Natural killer cell (primary cell): ENCODE data around the gene SULF2. TPM values are rescaled to one million over a fixed set of nuclear protein-coding genes. Genes with fewer than 3 reads are reported as not detected.

Experiments
- ATAC-seq, 3 donors: fragments of 150-1000 bp in 2 of 3; fragments of 200-7000 bp in 1 of 3; cut with Tn5 transposase; 1 replicate in 1 of 3; 2 replicates in 2 of 3; pipeline ENCODE4 v1.10.0; 2021; ENCODE audit warnings: mild to moderate bottlenecking in 2 of 3, moderate library complexity in 2 of 3
- DNase-seq, 2 donors: peaks; one replicate each; pipeline versions ENCODE4 v3.0.0 to v3.0.0-alpha.2; 2013 to 2021; ENCODE audit warnings: mixed read lengths in 1 of 2
- H3K27ac ChIP-seq: one replicate; pipeline ENCODE4 v1.5.1; 2013; ENCODE audit warnings: mild to moderate bottlenecking, low read length
- H3K27me3 ChIP-seq: one replicate; pipeline ENCODE4 v1.6.1; 2013; ENCODE audit warnings: low read length; ENCODE audit not compliant: control insufficient read depth, insufficient read depth
- H3K36me3 ChIP-seq: one replicate; pipeline ENCODE4 v1.6.1; 2013; ENCODE audit warnings: low read length; ENCODE audit not compliant: control insufficient read depth, insufficient read depth
- H3K4me1 ChIP-seq: one replicate; pipeline ENCODE4 v1.6.1; 2013; ENCODE audit warnings: low read length; ENCODE audit not compliant: control insufficient read depth, insufficient read depth
- H3K4me3 ChIP-seq: one replicate; pipeline ENCODE4 v1.5.1; 2013; ENCODE audit warnings: low read length
- H3K9me3 ChIP-seq: one replicate; pipeline ENCODE4 v1.6.1; 2013; ENCODE audit warnings: low read length; ENCODE audit not compliant: control insufficient read depth, insufficient read depth
- H3K27ac Mint-ChIP-seq, 2 donors: one replicate each; pipeline ENCODE4 v1.8.0; 2022; ENCODE audit warnings: mild to moderate bottlenecking in 2 of 2, mixed read lengths in 2 of 2, moderate library complexity in 1 of 2
- H3K27me3 Mint-ChIP-seq, 2 donors: one replicate each; pipeline ENCODE4 v1.8.0; 2022; ENCODE audit warnings: low read depth in 2 of 2, mixed read lengths in 2 of 2
- H3K36me3 Mint-ChIP-seq: one replicate; pipeline ENCODE4 v1.8.0; 2022; ENCODE audit warnings: mixed read lengths
- H3K4me1 Mint-ChIP-seq, 2 donors: one replicate each; pipeline ENCODE4 v1.8.0; 2022; ENCODE audit warnings: mixed read lengths in 2 of 2
- H3K4me3 Mint-ChIP-seq: one replicate; pipeline ENCODE4 v1.8.0; 2022; ENCODE audit warnings: mild to moderate bottlenecking, moderate library complexity, mixed read lengths
- H3K9me3 Mint-ChIP-seq, 2 donors: one replicate each; pipeline ENCODE4 v1.8.0; 2022; ENCODE audit warnings: mixed read lengths in 2 of 2
- CTCF ChIP-seq: fragments of 200-600 bp; IDR thresholded peaks from one replicate; pipeline ENCODE4 v1.8.0; 2022; ENCODE audit warnings: antibody characterized with exemption
- WGBS: methylation state at CpG from one replicate; pipeline ENCODE4 v1.1.7; 2013; ENCODE audit warnings: missing lambda C conversion rate; ENCODE audit not compliant: insufficient coverage; 5-methylcytosine and 5-hydroxymethylcytosine counted together
- intact Hi-C: fragments of 100-400 bp; cut with micrococcal nuclease; formaldehyde crosslinking; loops from one replicate; pipeline ENCODE4 v1.14.2; 2022
- total RNA-seq, 4 donors: library from RNA; stranded (reverse); fragments of 120-200 nt in 1 of 4; gene quantifications; one replicate each; pipeline versions ENCODE4 v1.2.3 to v1.2.4, GENCODE V29; 2013 to 2022

Gene SULF2
- total RNA-seq, 3 donors from 2014 or later (not counting 1 experiment from before 2014, with no cell fraction given) = 8.1 to 48.7 (median 12.3) TPM

GRCh38 chr20:47708953-47709833, 76.1 kb downstream of the SULF2 start:
- H3K36me3 Mint-ChIP-seq = no peaks in the 10 kb centered on the region
- DNase-seq (no peak), ATAC-seq (no peak)
- H3K4me1 Mint-ChIP-seq = no peaks in the 10 kb centered on the region
- H3K4me3 Mint-ChIP-seq = no peak overlapping the region
- H3K27me3 Mint-ChIP-seq = peaks cover 6 to 7% of the 10 kb centered on the region in 2 donors
- no peaks in the 10 kb centered on the region for H3K9me3 Mint-ChIP-seq
- no peaks in the 10 kb centered on the region for H3K27me3 ChIP-seq
- TF ChIP-seq CTCF = no peak
- H3K27ac ChIP-seq = no peak overlapping the region
- H3K4me1 ChIP-seq = no peaks in the 10 kb centered on the region
- H3K9me3 ChIP-seq = no peaks in the 10 kb centered on the region
- no peak overlapping the region for H3K27ac Mint-ChIP-seq
- intact Hi-C loops = no loop called here
- H3K36me3 ChIP-seq = no peaks in the 10 kb centered on the region
- H3K4me3 ChIP-seq = no peak overlapping the region
- WGBS = 87% methylated on average over 10 of the region's 10 CpGs

GRCh38 chr20:47708140-47708807, 77.0 kb downstream of the SULF2 start:
- Mint-ChIP-seq H3K36me3 (no peaks in the 10 kb centered on the region), H3K27ac (no peak overlapping the region), H3K27me3 (peaks cover 6 to 7% of the 10 kb centered on the region in 2 donors), H3K4me1 (no peaks in the 10 kb centered on the region), H3K4me3 (no peak overlapping the region), H3K9me3 (no peaks in the 10 kb centered on the region)
- DNase-seq (no peak), ATAC-seq (no peak)
- Histone ChIP-seq H3K36me3 (no peaks in the 10 kb centered on the region), H3K4me1 (no peaks in the 10 kb centered on the region), H3K4me3 (no peak overlapping the region), H3K9me3 (no peaks in the 10 kb centered on the region), H3K27me3 (no peaks in the 10 kb centered on the region), H3K27ac (no peak overlapping the region)
- no peak for TF ChIP-seq CTCF
- WGBS = 83% methylated on average over 10 of the region's 10 CpGs
- intact Hi-C loops = no loop called here

GRCh38 chr20:47706345-47706744, 78.9 kb downstream of the SULF2 start:
- no peak overlapping the region for H3K4me3 ChIP-seq
- H3K9me3 Mint-ChIP-seq = no peaks in the 10 kb centered on the region
- TF ChIP-seq CTCF = no peak
- no peaks in the 10 kb centered on the region for H3K4me1 ChIP-seq
- ATAC-seq = no peak
- no peaks in the 10 kb centered on the region for H3K4me1 Mint-ChIP-seq
- H3K4me3 Mint-ChIP-seq = no peak overlapping the region
- no peaks in the 10 kb centered on the region for H3K9me3 ChIP-seq
- WGBS = 89% methylated on average over 5 of the region's 5 CpGs
- no peak overlapping the region for H3K27ac ChIP-seq
- intact Hi-C loops = no loop called here
- no peak overlapping the region for H3K27ac Mint-ChIP-seq
- no peak for DNase-seq
- no peaks in the 10 kb centered on the region for H3K36me3 Mint-ChIP-seq
- H3K27me3 ChIP-seq = no peaks in the 10 kb centered on the region
- H3K27me3 Mint-ChIP-seq = peaks cover 3 to 10% of the 10 kb centered on the region in 2 donors
- H3K36me3 ChIP-seq = no peaks in the 10 kb centered on the region
